Measurements from ENCODE around the gene COPA. TPM values are rescaled to one million over a fixed set of nuclear protein-coding genes. Genes with fewer than 3 reads are reported as not detected.

The COPA gene
- total RNA-seq, 1 donor from 2014 or later, result 56.3 TPM

DNA sequence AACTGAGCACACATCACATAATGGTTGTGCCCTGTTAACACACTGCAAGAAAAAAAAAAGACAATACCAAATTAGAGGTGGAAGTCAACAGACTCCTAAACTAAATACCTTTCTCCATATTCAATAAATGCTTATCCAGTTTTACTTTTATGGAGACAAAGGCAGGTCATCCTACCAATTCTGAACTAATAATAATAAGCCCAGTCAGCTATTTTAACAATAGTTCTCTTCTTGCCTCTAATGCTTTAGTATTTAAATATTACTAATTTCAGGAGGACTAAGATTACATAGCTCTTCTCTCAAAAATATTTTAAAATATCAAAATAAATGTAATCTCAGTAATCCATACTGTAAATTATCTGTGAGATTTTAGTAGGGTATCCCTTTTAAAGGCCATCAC, 10.5 kb downstream of the COPA start:
- DNase-seq (ENCODE audit: low spot score in 2 of 2), result no peak
- no peak overlapping the region for H3K27ac ChIP-seq
- intact Hi-C loops (cut with DNase I), result no loop called here
- no peaks in the 10 kb centered on the region for H3K4me1 ChIP-seq
- peaks cover 78 to 87% of the 10 kb centered on the region in 2 donors for H3K36me3 ChIP-seq
- TF ChIP-seq, protein P1, sequence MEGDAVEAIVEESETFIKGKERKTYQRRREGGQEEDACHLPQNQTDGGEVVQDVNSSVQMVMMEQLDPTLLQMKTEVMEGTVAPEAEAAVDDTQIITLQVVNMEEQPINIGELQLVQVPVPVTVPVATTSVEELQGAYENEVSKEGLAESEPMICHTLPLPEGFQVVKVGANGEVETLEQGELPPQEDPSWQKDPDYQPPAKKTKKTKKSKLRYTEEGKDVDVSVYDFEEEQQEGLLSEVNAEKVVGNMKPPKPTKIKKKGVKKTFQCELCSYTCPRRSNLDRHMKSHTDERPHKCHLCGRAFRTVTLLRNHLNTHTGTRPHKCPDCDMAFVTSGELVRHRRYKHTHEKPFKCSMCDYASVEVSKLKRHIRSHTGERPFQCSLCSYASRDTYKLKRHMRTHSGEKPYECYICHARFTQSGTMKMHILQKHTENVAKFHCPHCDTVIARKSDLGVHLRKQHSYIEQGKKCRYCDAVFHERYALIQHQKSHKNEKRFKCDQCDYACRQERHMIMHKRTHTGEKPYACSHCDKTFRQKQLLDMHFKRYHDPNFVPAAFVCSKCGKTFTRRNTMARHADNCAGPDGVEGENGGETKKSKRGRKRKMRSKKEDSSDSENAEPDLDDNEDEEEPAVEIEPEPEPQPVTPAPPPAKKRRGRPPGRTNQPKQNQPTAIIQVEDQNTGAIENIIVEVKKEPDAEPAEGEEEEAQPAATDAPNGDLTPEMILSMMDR (IDR thresholded peaks at IDR 0.05), result no peak
- H3K9me3 ChIP-seq, result no peaks in the 10 kb centered on the region
- H3K27me3 ChIP-seq, result no peaks in the 10 kb centered on the region
- no peak overlapping the region for H3K4me3 ChIP-seq

DNA sequence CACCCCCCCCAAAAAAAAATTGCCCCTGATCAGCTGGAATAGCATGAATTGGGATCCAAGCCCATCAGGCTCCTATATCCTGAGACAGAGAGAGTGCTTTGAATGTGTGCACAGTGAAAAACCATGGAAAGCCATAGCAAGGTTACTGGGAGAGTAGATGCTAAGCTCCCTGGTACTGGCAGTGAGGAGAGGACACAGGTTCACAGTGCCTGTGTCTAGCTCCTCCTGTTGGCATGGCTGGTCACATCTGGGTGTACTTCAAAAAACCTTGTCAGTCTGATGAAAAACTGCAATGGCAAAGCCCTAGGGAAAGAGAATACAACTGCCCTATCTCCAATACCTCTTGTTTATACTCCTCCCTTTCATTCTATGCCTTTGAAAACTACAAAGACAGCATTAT, 12.9 kb downstream of the COPA start:
- Histone ChIP-seq H3K4me1 (no peaks in the 10 kb centered on the region), H3K27ac (no peak overlapping the region), H3K27me3 (no peaks in the 10 kb centered on the region), H3K36me3 (peaks cover 89 to 99% of the 10 kb centered on the region in 2 donors), H3K4me3 (no peak overlapping the region), H3K9me3 (no peaks in the 10 kb centered on the region)
- intact Hi-C loops (cut with DNase I), result no loop called here
- TF ChIP-seq, protein P1 (IDR thresholded peaks at IDR 0.05), result no peak
- no peak for DNase-seq (ENCODE audit: low spot score in 2 of 2)

- DNase-seq (ENCODE audit: low spot score in 2 of 2), result no peak
- Histone ChIP-seq H3K27ac (no peak overlapping the region), H3K4me1 (no peaks in the 10 kb centered on the region), H3K36me3 (peaks cover 87 to 98% of the 10 kb centered on the region in 2 donors), H3K27me3 (no peaks in the 10 kb centered on the region), H3K4me3 (no peak overlapping the region), H3K9me3 (no peaks in the 10 kb centered on the region)
- intact Hi-C loops (cut with DNase I), result no loop called here
- TF ChIP-seq, protein P1 (IDR thresholded peaks at IDR 0.05), result no peak
Measured at GRCh38 chr1:160328184-160328583, 14.9 kb downstream of the COPA start.

DNA sequence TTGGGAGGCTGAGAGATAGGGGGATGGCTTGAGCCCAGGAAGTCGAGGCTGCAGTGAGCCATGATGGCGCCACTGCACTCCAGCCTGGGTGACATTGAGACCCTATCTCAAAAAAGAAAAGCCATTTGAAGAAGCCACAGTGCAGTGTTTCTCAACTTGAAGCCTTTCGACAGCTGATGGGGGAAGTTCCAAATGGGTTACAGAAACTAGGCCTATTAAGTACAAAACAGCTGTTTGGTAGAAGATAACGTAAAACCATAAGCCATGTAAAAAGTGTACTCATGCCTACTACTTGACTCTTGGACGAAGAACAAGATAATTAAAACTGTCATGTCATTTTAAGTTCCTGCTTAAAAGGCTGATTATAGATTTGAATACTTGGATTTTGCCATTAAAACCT, 16.6 kb downstream of the COPA start:
- TF ChIP-seq, protein P1 (IDR thresholded peaks at IDR 0.05), result no peak
- DNase-seq (ENCODE audit: low spot score in 2 of 2), result no peak
- Histone ChIP-seq H3K36me3 (peaks cover 80 to 92% of the 10 kb centered on the region in 2 donors), H3K27ac (no peak overlapping the region), H3K4me1 (no peaks in the 10 kb centered on the region), H3K4me3 (no peak overlapping the region), H3K9me3 (no peaks in the 10 kb centered on the region), H3K27me3 (no peaks in the 10 kb centered on the region)
- intact Hi-C loops (cut with DNase I), result no loop called here

DNA sequence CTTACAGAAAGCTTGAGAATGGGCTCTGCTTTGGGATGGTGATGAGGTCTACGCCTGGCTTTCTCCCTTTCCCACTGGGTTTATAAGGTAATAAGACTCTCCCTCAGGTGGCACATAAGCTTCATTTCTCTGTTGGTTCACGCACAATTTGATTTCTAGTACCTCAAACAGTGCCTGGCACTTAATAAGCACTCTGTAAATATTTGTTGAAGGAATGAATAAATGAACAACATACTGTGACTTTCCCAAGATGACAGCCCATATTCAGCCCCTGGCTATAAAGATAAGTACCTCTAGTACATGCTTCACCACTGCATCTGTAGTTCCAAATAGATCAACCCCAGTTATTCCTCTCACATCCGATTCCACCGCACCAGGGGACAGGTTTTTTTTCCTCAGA, 17.8 kb downstream of the COPA start:
- Histone ChIP-seq H3K27ac (no peak overlapping the region), H3K27me3 (no peaks in the 10 kb centered on the region), H3K4me1 (no peaks in the 10 kb centered on the region), H3K9me3 (no peaks in the 10 kb centered on the region), H3K36me3 (peaks cover 72 to 80% of the 10 kb centered on the region in 2 donors), H3K4me3 (no peak overlapping the region)
- DNase-seq (ENCODE audit: low spot score in 2 of 2), result no peak
- intact Hi-C loops (cut with DNase I), result no loop called here
- TF ChIP-seq, protein P1 (IDR thresholded peaks at IDR 0.05), result no peak

GRCh38 chr1:160322831-160323230, 20.2 kb downstream of the COPA start:
- H3K9me3 ChIP-seq, result no peaks in the 10 kb centered on the region
- H3K27me3 ChIP-seq, result no peaks in the 10 kb centered on the region
- H3K4me1 ChIP-seq, result no peaks in the 10 kb centered on the region
- DNase-seq (ENCODE audit: low spot score in 2 of 2), result no peak
- H3K4me3 ChIP-seq, result no peak overlapping the region
- no peak overlapping the region for H3K27ac ChIP-seq
- peaks cover 65 to 69% of the 10 kb centered on the region in 2 donors for H3K36me3 ChIP-seq
- TF ChIP-seq, protein P1 (IDR thresholded peaks at IDR 0.05), result no peak
- intact Hi-C loops (cut with DNase I), result no loop called here
